ENCODE measurements around the gene TMEM222. TPM values are rescaled to one million over a fixed set of nuclear protein-coding genes. Genes with fewer than 3 reads are reported as not detected.
A peak's percentile ranks its signal among the peaks of the same experiment; 100 is the strongest.

The TMEM222 gene
- total and polyA plus RNA-seq, 10 of the 15 experiments (the other 5 are each of a cell fraction or from before 2014, with no cell fraction given), result 3.8 to 43.5 (median 35.4) TPM

GRCh38 chr1:27372808-27373690 is 51.1 kb downstream of the TMEM222 start:
- ChIA-PET SMC1A (ENCODE audit: uncharacterized antibody, unreplicated experiment) (no interaction called here), RAD21 (ENCODE audit: unreplicated experiment) (no interaction called here)
- no peak for FAIRE-seq

More at GRCh38 chr1:27372808-27373690, 51.1 kb downstream of the TMEM222 start:
- in situ Hi-C loops (cut with MboI), result no loop called here
- H3K4me1 ChIP-seq (ENCODE audit: control insufficient read depth, insufficient read depth, low read length), result peaks cover 10% of the 10 kb centered on the region
- no peak overlapping the region for H3K9ac ChIP-seq (ENCODE audit: control insufficient read depth, insufficient read depth, low read length)
- H3K27ac ChIP-seq (ENCODE audit: control insufficient read depth, insufficient read depth), result no peak overlapping the region
- no peak overlapping the region for H3K4me3 ChIP-seq
- ChIA-PET POLR2A (interaction anchor here (0.6 kb wide), 3 partner anchors 26 to 46 kb away, joined by 3 to 5 read pairs (median 4); no protein-coding TSS in a partner anchor), CTCF (interaction anchor here (0.6 to 1.2 kb wide), 4 partner anchors 71 to 270 kb away, joined by 3 to 4 read pairs (median 4); no protein-coding TSS in a partner anchor)
- H3K4me2 ChIP-seq (ENCODE audit: control insufficient read depth, insufficient read depth), result no peak overlapping the region
- ATAC-seq (peak; percentile 61), DNase-seq (ENCODE audit: low read depth, low spot score) (no peak)
- H3K79me2 ChIP-seq (ENCODE audit: control insufficient read depth, insufficient read depth, low read length), result no peaks in the 10 kb centered on the region
- H4K20me1 ChIP-seq (ENCODE audit: control insufficient read depth, insufficient read depth), result no peaks in the 10 kb centered on the region; the same call in 1 of the 2 replicates
- H3K27me3 ChIP-seq (replicated peaks in 1 of 2; ENCODE audit: control insufficient read depth in 2 of 2, insufficient read depth in 2 of 2, low read length in 1 of 2), result no peaks in the 10 kb centered on the region; a peak in 1 of 4 replicates
- no peaks in the 10 kb centered on the region for H3K36me3 ChIP-seq (ENCODE audit: control insufficient read depth in 2 of 2, insufficient read depth in 2 of 2, low read length in 1 of 2)
- BruUV-seq (replicated peaks), result no TSS peak
- no peak overlapping the region for H2AFZ ChIP-seq (ENCODE audit: control insufficient read depth, low read depth, low read length)
- TF ChIP-seq HSF1 (IDR thresholded peaks at IDR 0.05; ENCODE audit: low read depth, low read length), result no peak
- peak; percentile 20; the same call in 1 of the 2 replicates for TF ChIP-seq RAD21 (IDR thresholded peaks at IDR 0.05; ENCODE audit: insufficient read depth, low read depth, low read length)
- TF ChIP-seq CTCF (IDR thresholded peaks at IDR 0.05 in 2 of 3, conservative IDR thresholded peaks at IDR 0.05 in 1 of 3; ENCODE audit: control insufficient read depth in 2 of 3, extremely low read depth in 1 of 3, insufficient read depth in 1 of 3, low read depth in 3 of 3, low read length in 3 of 3), result peak in 2 of 3 experiments; percentile 13 to 28; a peak in 2 of 6 replicates
- TF ChIP-seq SP1 (IDR thresholded peaks at IDR 0.05; ENCODE audit: low read depth, low read length), result no peak
- intact Hi-C loops (cut with micrococcal nuclease; ENCODE audit: unreplicated experiment), result no loop called here
- 75% methylated on average over 10 of the region's 11 CpGs for WGBS (ENCODE audit: insufficient coverage, insufficient replicate concordance, low lambda C conversion rate, missing lambda C conversion rate)
- H3K9me3 ChIP-seq (replicated peaks; ENCODE audit: control insufficient read depth, insufficient read depth, low read length), result no peaks in the 10 kb centered on the region

Data from GM12878 (cell line).